WI38 (cell line): ENCODE measurements around the gene SYNE1.

Experiments used
- H3K4me3 ChIP-seq: 2 replicates; pipeline ENCODE4 v1.5.1; 2011; ENCODE audit warnings: low read depth, mild to moderate bottlenecking, control low read depth, low read length
- TF ChIP-seq, protein P1 (sequence below): IDR thresholded peaks from 2 replicates; pipeline ENCODE4 v1.5.1; 2012; ENCODE audit warnings: low read depth, mild to moderate bottlenecking, control low read depth, low read length

The SYNE1 gene

DNA sequence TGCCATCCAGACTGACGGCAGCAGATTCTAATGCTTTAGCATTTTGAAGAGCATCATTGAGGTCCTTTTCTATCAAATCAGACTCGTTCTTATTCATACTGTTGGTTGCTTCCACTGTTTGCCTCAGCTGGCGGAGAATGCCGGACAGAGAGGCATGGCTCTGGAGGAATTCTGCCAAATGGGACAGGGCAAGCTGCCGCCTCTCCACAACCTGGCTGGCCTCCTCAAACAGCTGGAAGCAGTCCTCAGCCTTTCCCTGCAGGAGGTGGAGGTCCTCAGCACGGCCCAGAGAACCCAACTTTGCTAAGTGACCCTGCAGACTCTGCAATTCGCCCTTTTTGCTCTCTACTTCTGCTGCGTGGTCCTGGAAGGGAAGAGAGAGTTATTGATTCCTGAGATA, 220.5 kb downstream of the SYNE1 start:
- H3K4me3 ChIP-seq, result no peak overlapping the region
- TF ChIP-seq, protein P1, sequence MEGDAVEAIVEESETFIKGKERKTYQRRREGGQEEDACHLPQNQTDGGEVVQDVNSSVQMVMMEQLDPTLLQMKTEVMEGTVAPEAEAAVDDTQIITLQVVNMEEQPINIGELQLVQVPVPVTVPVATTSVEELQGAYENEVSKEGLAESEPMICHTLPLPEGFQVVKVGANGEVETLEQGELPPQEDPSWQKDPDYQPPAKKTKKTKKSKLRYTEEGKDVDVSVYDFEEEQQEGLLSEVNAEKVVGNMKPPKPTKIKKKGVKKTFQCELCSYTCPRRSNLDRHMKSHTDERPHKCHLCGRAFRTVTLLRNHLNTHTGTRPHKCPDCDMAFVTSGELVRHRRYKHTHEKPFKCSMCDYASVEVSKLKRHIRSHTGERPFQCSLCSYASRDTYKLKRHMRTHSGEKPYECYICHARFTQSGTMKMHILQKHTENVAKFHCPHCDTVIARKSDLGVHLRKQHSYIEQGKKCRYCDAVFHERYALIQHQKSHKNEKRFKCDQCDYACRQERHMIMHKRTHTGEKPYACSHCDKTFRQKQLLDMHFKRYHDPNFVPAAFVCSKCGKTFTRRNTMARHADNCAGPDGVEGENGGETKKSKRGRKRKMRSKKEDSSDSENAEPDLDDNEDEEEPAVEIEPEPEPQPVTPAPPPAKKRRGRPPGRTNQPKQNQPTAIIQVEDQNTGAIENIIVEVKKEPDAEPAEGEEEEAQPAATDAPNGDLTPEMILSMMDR, result no peak

DNA sequence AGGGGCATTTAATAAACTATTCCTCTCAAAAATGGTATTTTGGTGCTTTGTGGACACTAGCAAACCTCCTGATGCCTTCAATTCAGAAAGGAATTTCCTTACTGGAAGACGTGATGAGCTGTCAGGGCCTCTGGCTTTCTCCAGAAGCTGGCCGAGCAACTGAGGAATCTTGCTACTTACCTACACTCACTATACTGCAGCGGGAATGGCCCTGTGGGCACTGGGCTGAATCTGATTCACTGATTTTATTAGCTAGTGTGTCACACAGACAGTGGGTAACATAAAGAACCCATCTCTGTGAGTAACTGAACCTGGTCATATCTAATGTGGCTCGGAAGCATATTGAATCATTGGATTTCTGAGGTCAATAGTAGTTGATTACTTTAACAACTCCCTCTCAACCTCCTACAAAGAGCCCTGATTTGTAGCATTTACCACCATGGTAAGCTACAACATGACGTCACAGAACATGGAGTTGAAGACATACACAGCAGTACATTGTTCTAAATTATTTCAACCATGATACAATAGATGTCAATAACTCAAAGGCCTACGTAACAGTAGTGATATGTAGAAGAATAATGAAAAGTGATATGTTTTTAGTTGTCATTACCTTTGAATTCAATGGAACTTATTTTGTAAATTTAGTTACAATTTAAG, 232.1 kb downstream of the SYNE1 start:
- TF ChIP-seq, protein P1, result no peak
- no peak overlapping the region for H3K4me3 ChIP-seq

DNA sequence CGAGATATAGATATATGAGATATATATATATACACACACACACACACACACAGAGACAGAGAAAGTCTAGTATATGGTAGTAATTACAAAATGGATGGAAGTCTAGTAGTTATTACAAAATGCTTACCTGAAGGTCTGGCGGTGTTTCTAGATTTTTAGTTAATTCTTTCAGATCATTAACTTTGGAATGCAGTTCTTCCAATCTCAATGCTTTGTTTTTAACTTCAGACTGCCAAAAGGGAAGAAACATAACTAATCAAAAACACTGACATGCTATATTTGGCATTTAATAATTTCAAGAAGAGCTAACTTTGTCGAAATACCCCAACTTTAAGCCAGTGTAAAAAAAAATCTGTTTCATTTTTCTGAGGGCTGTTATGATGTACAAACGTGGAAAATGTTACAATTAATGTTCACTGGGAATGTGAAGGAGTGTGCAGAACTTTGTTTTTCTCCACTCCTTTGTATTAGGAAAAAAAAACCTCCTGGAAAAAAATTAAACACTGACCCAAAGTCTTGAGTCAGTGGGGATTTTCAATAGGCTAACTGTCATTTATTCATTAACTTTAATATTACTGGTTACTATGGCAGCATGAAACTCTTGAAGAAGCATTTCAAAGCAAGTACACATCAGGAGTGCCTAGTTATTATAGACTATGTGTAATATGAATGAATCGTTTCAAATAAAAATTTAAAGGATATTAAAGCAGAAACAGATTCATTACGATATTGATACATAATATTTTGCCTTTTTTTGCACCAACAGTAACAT, 232.9 kb downstream of the SYNE1 start:
- H3K4me3 ChIP-seq, result no peak overlapping the region
- TF ChIP-seq, protein P1, result no peak

DNA sequence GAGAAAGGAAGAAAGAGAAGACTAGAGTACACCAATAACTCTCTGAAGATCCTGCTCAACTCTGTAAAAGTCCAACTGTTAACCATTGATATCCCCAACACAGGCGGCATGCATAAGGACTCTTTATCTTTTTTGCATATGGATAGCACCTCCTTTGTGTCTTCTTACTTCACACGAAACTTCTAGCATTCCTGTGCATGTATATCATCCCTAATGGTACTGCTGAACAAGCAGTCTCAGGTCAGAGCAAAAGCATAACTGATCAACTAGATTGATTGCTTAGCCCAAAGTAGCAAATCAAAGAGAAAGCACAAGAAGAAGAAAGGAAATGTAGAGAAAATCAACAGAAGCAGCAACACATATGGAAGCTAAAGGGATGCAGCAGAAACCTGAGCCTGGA, 234.4 kb downstream of the SYNE1 start:
- no peak overlapping the region for H3K4me3 ChIP-seq
- TF ChIP-seq, protein P1, result no peak

DNA sequence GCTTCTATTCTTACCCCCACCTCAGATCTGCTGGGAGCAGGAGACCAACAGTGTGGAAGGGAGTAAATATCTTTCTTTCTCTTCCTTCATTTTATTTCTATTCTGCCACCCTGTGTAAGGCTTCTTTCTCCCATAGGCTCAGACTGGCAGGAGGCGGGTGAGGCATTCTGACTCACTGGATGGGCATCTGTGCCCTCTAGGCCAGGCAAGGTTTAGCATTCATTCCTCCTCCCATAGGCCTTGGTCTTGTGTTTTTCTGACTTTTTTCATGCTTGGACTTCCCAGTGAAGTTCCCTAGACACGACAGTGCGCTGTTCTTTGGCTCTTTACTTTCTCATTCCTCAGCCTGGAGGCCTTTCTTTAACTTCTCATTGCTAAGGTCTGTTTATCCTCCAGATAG, 235.2 kb downstream of the SYNE1 start:
- TF ChIP-seq, protein P1, result no peak
- H3K4me3 ChIP-seq, result no peak overlapping the region

DNA sequence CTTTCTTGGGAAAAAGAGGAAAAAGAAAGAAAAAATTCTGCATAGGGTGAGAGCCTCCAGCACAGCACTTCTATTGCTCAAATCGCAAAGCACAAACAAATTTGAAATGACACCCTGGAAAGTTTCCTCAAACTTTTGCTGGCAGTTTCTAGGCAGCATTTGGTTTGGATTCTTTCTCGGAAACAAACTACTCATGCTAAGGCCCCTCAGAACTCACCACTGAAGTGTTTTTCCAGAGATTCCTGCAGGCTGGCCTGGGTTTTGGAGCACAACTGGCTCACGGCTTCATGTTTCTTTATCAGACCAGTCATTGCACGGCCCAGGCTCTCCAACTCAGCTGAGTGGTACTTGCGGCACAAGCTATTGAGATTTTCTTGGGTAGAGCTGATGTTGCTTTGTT, 237.8 kb downstream of the SYNE1 start:
- TF ChIP-seq, protein P1, result no peak

DNA sequence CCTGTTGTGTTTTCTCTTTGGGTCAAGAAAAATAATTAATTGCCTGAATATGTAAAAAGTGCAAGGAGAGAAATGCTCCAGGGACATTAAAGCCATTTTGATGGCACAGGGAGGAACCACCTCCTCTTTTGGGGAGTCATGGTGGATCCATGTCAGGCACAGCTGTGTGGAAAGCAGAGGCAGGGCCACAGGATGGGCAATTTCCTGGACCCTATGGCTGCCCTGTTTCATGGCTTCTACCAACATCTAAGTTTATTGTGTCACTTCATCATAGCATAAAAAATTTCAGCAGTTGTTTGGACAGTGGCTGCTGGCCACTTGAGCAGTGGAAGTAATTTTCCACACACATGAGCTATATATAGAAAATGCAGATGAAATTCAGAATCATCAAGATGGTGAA, 238.2 kb downstream of the SYNE1 start:
- TF ChIP-seq, protein P1, result no peak
- no peak overlapping the region for H3K4me3 ChIP-seq

More for the DNA sequence above, 237.8 kb downstream of the SYNE1 start:
- no peak overlapping the region for H3K4me3 ChIP-seq
